ENCODE results near the gene SNRNP25.

- TF ChIP-seq PTTG1 (tag; IDR thresholded peaks at IDR 0.05; ENCODE audit: low read depth): no peak
- no peak for TF ChIP-seq ELF4 (CRISPR knock-in tag; IDR thresholded peaks at IDR 0.05)
- no peak for TF ChIP-seq EGR1 (conservative IDR thresholded peaks at IDR 0.05)
- no peak for TF ChIP-seq FOXM1 (IDR thresholded peaks at IDR 0.05; ENCODE audit: low read depth)
- TF ChIP-seq FOXM1 (CRISPR knock-in tag; IDR thresholded peaks at IDR 0.05; ENCODE audit: low read depth): no peak
- TF ChIP-seq MXI1 (IDR thresholded peaks at IDR 0.05; ENCODE audit: low read depth, low read length): no peak
- TF ChIP-seq LEF1 (IDR thresholded peaks at IDR 0.05): no peak
Observed at GRCh38 chr16:42069-42457, 11.6 kb upstream of the SNRNP25 start.
